WI38 (cell line): ENCODE measurements around the gene MMP25.

Source experiments
- H3K4me3 ChIP-seq: 2 replicates; pipeline ENCODE4 v1.5.1; 2011; ENCODE audit warnings: low read depth, mild to moderate bottlenecking, control low read depth, low read length
- CTCF ChIP-seq: IDR thresholded peaks from 2 replicates; pipeline ENCODE4 v1.5.1; 2012; ENCODE audit warnings: low read depth, mild to moderate bottlenecking, control low read depth, low read length

The MMP25 gene

GRCh38 chr16:3059723-3060242, 13.4 kb downstream of the MMP25 start:
- H3K4me3 ChIP-seq = peak overlapping the region; percentile 80
- no peak for TF ChIP-seq CTCF

GRCh38 chr16:3060339-3061127, 14.2 kb downstream of the MMP25 start:
- no peak overlapping the region for H3K4me3 ChIP-seq
- TF ChIP-seq CTCF = no peak

GRCh38 chr16:3062553-3062952, 16.2 kb downstream of the MMP25 start:
- TF ChIP-seq CTCF = no peak
- no peak overlapping the region for H3K4me3 ChIP-seq

DNA sequence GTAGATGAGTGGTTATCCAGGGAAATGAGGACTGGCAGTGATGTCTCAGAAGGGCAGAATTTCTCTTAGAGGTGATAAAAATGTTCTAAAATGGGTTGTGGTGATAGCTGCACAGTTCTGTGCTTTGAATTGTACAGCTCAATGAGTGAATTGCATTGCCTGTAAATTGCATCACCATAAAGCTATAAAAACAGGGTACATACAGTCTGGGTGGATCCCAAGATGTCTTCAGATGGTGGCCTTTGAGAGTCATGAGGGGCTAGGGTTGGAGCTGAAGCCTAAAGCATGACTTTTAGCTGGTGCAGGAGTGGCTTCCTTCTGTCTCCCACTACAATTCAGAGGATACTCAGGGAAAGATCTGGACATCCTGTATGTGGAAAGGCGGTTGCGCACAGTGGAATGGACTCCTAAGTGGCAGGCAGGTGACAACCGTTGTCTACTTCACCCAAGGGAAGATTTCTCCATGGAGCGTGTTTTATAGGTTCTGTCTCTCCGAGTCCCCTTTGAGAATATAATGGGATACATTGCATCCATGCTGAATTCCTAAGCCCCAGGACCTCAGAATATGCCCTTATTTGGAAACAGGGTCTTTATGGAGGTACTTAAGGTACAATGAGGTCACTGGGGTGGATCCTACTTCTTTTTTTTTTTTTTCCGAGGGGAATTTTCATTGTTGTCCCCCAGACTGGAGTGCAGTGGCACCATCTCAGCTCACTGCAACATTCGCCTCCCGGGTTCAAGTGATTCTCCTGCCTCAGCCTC, 17.4 kb downstream of the MMP25 start:
- no peak overlapping the region for H3K4me3 ChIP-seq
- no peak for TF ChIP-seq CTCF

GRCh38 chr16:3065069-3065741, 18.8 kb downstream of the MMP25 start, which contains the start of gene IL32:
TSS of gene IL32 (plus strand) at chr16:3065640. CDS start at chr16:3065812, 172 bp downstream.
- no peak for TF ChIP-seq CTCF
- H3K4me3 ChIP-seq = peak within 1 kb of the TSS; percentile 56

DNA sequence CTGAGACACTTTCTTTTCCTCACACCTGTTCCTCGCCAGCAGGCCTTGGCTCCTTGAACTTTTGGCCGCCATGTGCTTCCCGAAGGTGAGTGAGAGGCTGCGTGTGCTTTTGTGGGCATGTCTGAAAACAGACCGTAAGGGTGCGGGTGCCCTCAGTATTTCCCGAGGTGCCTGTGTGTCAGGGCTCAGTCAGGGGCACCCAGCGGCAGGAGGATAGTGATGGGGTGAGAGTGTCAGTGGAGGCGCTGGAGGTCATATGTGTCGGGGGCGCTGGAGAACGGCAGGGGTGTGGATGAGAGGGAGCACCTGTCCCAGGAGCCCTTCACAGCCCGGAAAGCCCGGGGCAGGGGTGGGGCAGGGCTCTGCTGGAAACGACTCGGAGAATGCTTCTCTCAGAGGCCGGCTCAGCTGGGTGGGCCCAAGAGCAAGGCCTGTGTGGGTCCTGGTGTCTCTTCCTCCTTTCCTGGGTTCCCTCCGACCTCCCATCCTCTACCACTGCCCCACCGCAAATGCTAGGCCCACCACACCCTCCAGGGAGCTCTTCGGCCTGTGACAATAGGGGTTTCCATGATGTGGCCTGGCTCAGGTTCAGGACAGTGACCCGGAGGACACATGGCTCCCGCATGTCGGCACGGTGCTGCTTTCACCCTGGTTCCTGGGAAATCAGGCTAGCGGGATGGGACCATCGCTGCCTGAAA, 19.5 kb downstream of the MMP25 start:
- H3K4me3 ChIP-seq = peak overlapping the region; percentile 56
- no peak for TF ChIP-seq CTCF
